IMR-90 (cell line): ENCODE data around the gene DUSP7. TPM values are rescaled to one million over a fixed set of nuclear protein-coding genes. Genes with fewer than 3 reads are reported as not detected.

ENCODE experiments used
- ATAC-seq: fragments of 200-7000 bp; cut with Tn5 transposase; 2 replicates; pipeline ENCODE4 v1.9.1; 2020; ENCODE audit warnings: low read depth, mild to moderate bottlenecking, moderate library complexity
- BruUV-seq: library from RNA; stranded (reverse); fragments of 400-500 nt; replicated peaks from 2 replicates; lab custom pipeline; 2021; lab: Mats Ljungman, UMichigan
- CTCF ChIA-PET: fragments of 300-600 bp; formaldehyde crosslinking; extraction: SDS; loops from one replicate; lab custom pipeline; 2021; ENCODE audit warnings: antibody characterized with exemption; lab: Yijun Ruan, JAX
- POLR2A ChIA-PET: fragments of 300-600 bp; sonication (Branson Sonifier 250); formaldehyde crosslinking; loops from one replicate; lab custom pipeline; 2022; ENCODE audit warnings: antibody characterized with exemption; ENCODE audit not compliant: unreplicated experiment; lab: Charles Lee
- DNase-seq: peaks from one replicate; pipeline ENCODE4 v3.0.0; 2013
- H2AFZ ChIP-seq: replicated peaks from 2 replicates; pipeline ENCODE3; 2013; ENCODE audit warnings: low read length, mild to moderate bottlenecking; ENCODE audit not compliant: poor library complexity
- H2AK5ac ChIP-seq: 2 replicates; pipeline ENCODE4 v1.6.1; 2013; ENCODE audit warnings: low read depth, low read length, inconsistent platforms
- H2AK9ac ChIP-seq: replicated peaks from 2 replicates; pipeline ENCODE3; 2013; ENCODE audit warnings: mild to moderate bottlenecking, low read depth, low read length, moderate library complexity; ENCODE audit not compliant: poor library complexity
- H2BK120ac ChIP-seq: 2 replicates; pipeline ENCODE4 v1.6.1; 2013; ENCODE audit warnings: low read depth, low read length, inconsistent platforms
- H2BK15ac ChIP-seq: 3 replicates; pipeline ENCODE4 v1.6.1; 2013; ENCODE audit warnings: low read depth, low read length, inconsistent platforms
- H2BK20ac ChIP-seq: 2 replicates; pipeline ENCODE4 v1.6.1; 2013; ENCODE audit warnings: low read depth, mild to moderate bottlenecking, inconsistent platforms, low read length, moderate library complexity
- H2BK5ac ChIP-seq: 2 replicates; pipeline ENCODE4 v1.6.1; 2013; ENCODE audit warnings: mild to moderate bottlenecking, low read depth, low read length, inconsistent platforms; ENCODE audit not compliant: poor library complexity, severe bottlenecking
- H3K14ac ChIP-seq: replicated peaks from 2 replicates; pipeline ENCODE4 v1.6.1; 2013; ENCODE audit warnings: low read depth, low read length, inconsistent platforms
- H3K18ac ChIP-seq: 2 replicates; pipeline ENCODE4 v1.6.1; 2013; ENCODE audit warnings: low read depth, low read length, control low read depth
- H3K23ac ChIP-seq: 2 replicates; pipeline ENCODE4 v1.6.1; 2013; ENCODE audit warnings: low read depth, low read length, inconsistent platforms
- H3K27ac ChIP-seq: 2 replicates; pipeline ENCODE4 v1.5.1; 2013; ENCODE audit warnings: mild to moderate bottlenecking, control low read depth, low read length; ENCODE audit not compliant: insufficient read depth
- H3K27me3 ChIP-seq: 2 replicates; pipeline ENCODE4 v1.6.1; 2013; ENCODE audit warnings: low read length; ENCODE audit not compliant: control insufficient read depth, insufficient read depth
- H3K36me3 ChIP-seq: 2 replicates; pipeline ENCODE4 v1.6.1; 2013; ENCODE audit warnings: low read length, mixed read lengths; ENCODE audit not compliant: control insufficient read depth, insufficient read depth
- H3K4ac ChIP-seq: 2 replicates; pipeline ENCODE4 v1.6.1; 2013; ENCODE audit warnings: low read depth, low read length, inconsistent platforms
- H3K4me1 ChIP-seq: 2 replicates; pipeline ENCODE4 v1.6.1; 2013; ENCODE audit warnings: low read length, mixed read lengths; ENCODE audit not compliant: control insufficient read depth, insufficient read depth
- H3K4me2 ChIP-seq: 2 replicates; pipeline ENCODE4 v1.6.1; 2013; ENCODE audit warnings: low read depth, mild to moderate bottlenecking, control low read depth, low read length, moderate library complexity
- H3K4me3 ChIP-seq: 2 replicates; pipeline ENCODE4 v1.5.1; 2013; ENCODE audit warnings: low read depth, mild to moderate bottlenecking, control low read depth, low read length, moderate library complexity; ENCODE audit not compliant: insufficient read depth
- H3K56ac ChIP-seq: 2 replicates; pipeline ENCODE4 v1.6.1; 2013; ENCODE audit warnings: low read length, inconsistent platforms; ENCODE audit not compliant: insufficient read depth; ENCODE audit errors: extremely low read depth
- H3K79me1 ChIP-seq, 2 experiments: 2 replicates each; pipeline ENCODE4 v1.6.1; 2013; ENCODE audit warnings: low read length in 2 of 2, inconsistent platforms in 1 of 2, low read depth in 1 of 2
- H3K9ac ChIP-seq: 2 replicates; pipeline ENCODE4 v1.6.1; 2013; ENCODE audit warnings: low read depth, low read length, control low read depth
- H3K9me1 ChIP-seq: 2 replicates; pipeline ENCODE4 v1.6.1; 2013; ENCODE audit warnings: low read length, inconsistent platforms; ENCODE audit not compliant: insufficient read depth
- H3K9me3 ChIP-seq: 2 replicates; pipeline ENCODE4 v1.6.1; 2013; ENCODE audit warnings: low read length; ENCODE audit not compliant: control insufficient read depth, insufficient read depth
- H4K20me1 ChIP-seq: 2 replicates; pipeline ENCODE4 v1.6.1; 2013; ENCODE audit warnings: low read length, inconsistent platforms; ENCODE audit not compliant: insufficient read depth
- H4K5ac ChIP-seq: 2 replicates; pipeline ENCODE4 v1.6.1; 2013; ENCODE audit warnings: mild to moderate bottlenecking, low read depth, low read length, control low read depth
- H4K8ac ChIP-seq, 2 experiments: 2 replicates each; pipeline ENCODE4 v1.6.1; 2013; ENCODE audit warnings: low read depth in 2 of 2, low read length in 2 of 2, control low read depth in 1 of 2, inconsistent platforms in 1 of 2
- H4K91ac ChIP-seq: 2 replicates; pipeline ENCODE4 v1.6.1; 2013; ENCODE audit warnings: low read depth, low read length, inconsistent platforms; ENCODE audit not compliant: insufficient read depth
- MAZ ChIP-seq: IDR thresholded peaks from 2 replicates; pipeline ENCODE4 v1.6.1; 2012; ENCODE audit warnings: low read depth, mild to moderate bottlenecking, low read length, improper control_type of control experiment, moderate library complexity, borderline replicate concordance
- WGBS, 2 experiments: methylation state at CpG; one replicate each; pipeline versions ENCODE4 v1.1.5 to v1.1.7; 2013; ENCODE audit warnings: missing lambda C conversion rate in 2 of 2; ENCODE audit not compliant: insufficient read length in 1 of 2; ENCODE audit errors: extremely low coverage in 2 of 2; 5-methylcytosine and 5-hydroxymethylcytosine counted together
- dilution Hi-C: fragments of 300-500 bp; cut with HindIII; formaldehyde crosslinking; loops from one replicate; pipeline ENCODE4 v1.14.3; 2018; ENCODE audit warnings: low sequenced_read_pairs; ENCODE audit not compliant: unreplicated experiment
- in situ Hi-C: fragments of 300-500 bp; cut with MboI; formaldehyde crosslinking; loops from 3 replicates; pipeline ENCODE4 v1.14.3; 2019; ENCODE audit warnings: low sequenced_read_pairs, inconsistent platforms, mixed read lengths
- intact Hi-C: fragments of 100-400 bp; cut with micrococcal nuclease; formaldehyde crosslinking; loops from 2 replicates; pipeline ENCODE4 v1.10.0; 2022
- polyA plus RNA-seq, 3 experiments: library from polyadenylated mRNA; depleted of rRNA; stranded (reverse); fragments of >200 nt; gene quantifications; 2 replicates each; pipeline ENCODE4 v1.2.3, GENCODE V29; 2012; ENCODE audit warnings: low replicate concordance in 1 of 3
- total RNA-seq: library from RNA; depleted of rRNA; stranded (reverse); fragments of >200 nt; gene quantifications from 2 replicates; pipeline ENCODE4 v1.2.3, GENCODE V29; 2012
- TF ChIP-seq, protein P1 (sequence below): conservative IDR thresholded peaks from 2 replicates; pipeline ENCODE4 v1.5.1; 2012; ENCODE audit warnings: mild to moderate bottlenecking, low read depth, low read length, improper control_type of control experiment

DUSP7 gene
- total and polyA plus RNA-seq, 2 of the 4 experiments (the other 2 are of a cell fraction), result 9.3 to 24.0 TPM

DNA sequence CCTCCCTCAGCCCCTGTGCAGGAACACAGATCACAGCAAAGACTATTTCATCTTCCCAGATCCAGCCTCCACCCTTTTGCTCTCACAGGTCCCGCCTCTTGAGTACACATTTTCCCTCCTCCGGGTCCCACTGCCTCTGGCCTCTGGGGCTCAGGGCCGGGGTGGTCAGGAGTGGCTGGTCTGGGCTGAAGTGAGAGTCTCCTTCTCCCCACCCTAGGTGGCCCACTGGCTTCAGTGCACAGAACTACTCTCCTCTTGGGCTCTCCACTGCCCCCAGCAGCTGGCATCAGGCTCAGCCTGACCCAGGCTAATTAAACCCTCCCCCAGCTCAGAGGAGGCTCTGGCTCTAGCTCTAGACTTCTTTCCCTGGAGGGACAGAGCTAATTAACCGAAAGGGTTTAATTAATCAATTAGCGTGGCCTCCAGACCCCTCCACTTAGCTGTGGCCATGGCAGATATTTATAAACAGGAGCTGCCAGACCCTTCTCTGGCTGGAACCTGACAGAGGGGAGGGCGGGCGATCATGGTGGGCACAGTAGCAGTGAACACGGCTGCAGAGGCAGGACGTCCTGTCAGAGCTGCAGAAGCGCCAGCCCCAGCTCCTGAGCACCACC lies 15.1 kb downstream of the DUSP7 start:
- BruUV-seq, result no TSS peak
- DNase-seq (no peak), ATAC-seq (peak; percentile 40)
- Histone ChIP-seq H3K36me3 (no peaks in the 10 kb centered on the region), H4K91ac (no peak overlapping the region), H3K4ac (no peak overlapping the region), H2BK20ac (no peak overlapping the region), H3K9ac (no peak overlapping the region), H3K4me3 (no peak overlapping the region), H3K4me2 (no peak overlapping the region), H2AK5ac (no peak overlapping the region), H4K8ac (no peak overlapping the region), H3K27me3 (no peaks in the 10 kb centered on the region; the same call in 1 of the 2 replicates), H3K9me1 (peaks cover 13% of the 10 kb centered on the region), H3K9me3 (no peaks in the 10 kb centered on the region), H3K18ac (no peak overlapping the region), H2BK120ac (no peak overlapping the region), H2AFZ (peak overlapping the region; percentile 52), H2AK9ac (peak overlapping the region; percentile 66), H3K27ac (no peak overlapping the region), H3K4me1 (peaks cover 10% of the 10 kb centered on the region), H3K14ac (no peak overlapping the region), H2BK15ac (no peak overlapping the region), H4K20me1 (no peaks in the 10 kb centered on the region), H2BK5ac (no peak overlapping the region), H3K79me1 (0 out of 4 replicates have a peak, but pooled peaks cover 0 to 5% of the 10 kb centered on the region in 2 experiments), H3K23ac (no peak overlapping the region), H3K56ac (no peak overlapping the region), H4K5ac (no peak overlapping the region)
- dilution Hi-C loops (no loop called here), intact Hi-C loops (no loop called here), in situ Hi-C loops (no loop called here)
- TF ChIP-seq MAZ, result no peak
- TF ChIP-seq, protein P1, sequence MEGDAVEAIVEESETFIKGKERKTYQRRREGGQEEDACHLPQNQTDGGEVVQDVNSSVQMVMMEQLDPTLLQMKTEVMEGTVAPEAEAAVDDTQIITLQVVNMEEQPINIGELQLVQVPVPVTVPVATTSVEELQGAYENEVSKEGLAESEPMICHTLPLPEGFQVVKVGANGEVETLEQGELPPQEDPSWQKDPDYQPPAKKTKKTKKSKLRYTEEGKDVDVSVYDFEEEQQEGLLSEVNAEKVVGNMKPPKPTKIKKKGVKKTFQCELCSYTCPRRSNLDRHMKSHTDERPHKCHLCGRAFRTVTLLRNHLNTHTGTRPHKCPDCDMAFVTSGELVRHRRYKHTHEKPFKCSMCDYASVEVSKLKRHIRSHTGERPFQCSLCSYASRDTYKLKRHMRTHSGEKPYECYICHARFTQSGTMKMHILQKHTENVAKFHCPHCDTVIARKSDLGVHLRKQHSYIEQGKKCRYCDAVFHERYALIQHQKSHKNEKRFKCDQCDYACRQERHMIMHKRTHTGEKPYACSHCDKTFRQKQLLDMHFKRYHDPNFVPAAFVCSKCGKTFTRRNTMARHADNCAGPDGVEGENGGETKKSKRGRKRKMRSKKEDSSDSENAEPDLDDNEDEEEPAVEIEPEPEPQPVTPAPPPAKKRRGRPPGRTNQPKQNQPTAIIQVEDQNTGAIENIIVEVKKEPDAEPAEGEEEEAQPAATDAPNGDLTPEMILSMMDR, result peak; percentile 32
- WGBS, 2 experiments, result 88% methylated on average over 5 of the region's 10 CpGs; no CpG with 5 or more reads in 1 of the 2 experiments
- POLR2A ChIA-PET, result no interaction called here
- CTCF ChIA-PET, result interaction anchor here (0.7 to 1.1 kb wide), 3 partner anchors 12 to 37 kb away, joined by 3 to 4 read pairs (median 4); no protein-coding TSS in a partner anchor
